Measurements from ENCODE around the gene JAG2.

DNA sequence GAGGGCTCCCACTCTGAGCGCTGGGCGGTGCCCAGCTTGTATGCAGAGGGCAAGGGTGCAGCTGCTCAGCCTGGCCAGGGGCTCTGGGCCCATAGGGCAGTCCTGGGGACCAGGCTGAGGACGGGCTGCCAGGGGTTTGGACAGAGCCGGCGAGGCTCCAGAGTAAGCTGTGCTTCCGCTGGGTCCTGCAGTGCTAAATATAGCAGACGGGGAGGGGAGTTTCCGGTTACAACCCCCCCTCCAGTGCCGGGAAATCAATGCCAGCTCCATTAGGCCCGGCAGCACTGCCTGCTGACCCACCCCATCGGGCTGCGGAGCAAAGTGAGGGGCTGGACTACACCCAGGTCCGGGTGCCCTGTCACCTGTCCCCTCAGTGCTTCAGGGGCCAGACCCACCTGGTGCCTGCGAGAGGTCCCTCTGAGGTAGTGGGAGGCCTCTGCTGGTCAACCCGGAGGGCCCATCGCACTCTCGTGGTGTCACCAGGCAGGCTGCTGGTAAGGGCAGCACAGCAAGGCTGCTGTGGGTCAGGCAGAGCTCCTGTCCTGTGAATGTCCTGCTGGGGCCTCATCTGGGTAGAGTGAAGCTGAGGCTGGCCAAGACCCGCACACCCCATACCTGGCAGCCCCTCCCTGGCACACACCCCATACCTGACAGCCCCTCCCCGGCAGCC is 2.6 kb upstream of the JAG2 start:
- TF ChIP-seq, protein P1, sequence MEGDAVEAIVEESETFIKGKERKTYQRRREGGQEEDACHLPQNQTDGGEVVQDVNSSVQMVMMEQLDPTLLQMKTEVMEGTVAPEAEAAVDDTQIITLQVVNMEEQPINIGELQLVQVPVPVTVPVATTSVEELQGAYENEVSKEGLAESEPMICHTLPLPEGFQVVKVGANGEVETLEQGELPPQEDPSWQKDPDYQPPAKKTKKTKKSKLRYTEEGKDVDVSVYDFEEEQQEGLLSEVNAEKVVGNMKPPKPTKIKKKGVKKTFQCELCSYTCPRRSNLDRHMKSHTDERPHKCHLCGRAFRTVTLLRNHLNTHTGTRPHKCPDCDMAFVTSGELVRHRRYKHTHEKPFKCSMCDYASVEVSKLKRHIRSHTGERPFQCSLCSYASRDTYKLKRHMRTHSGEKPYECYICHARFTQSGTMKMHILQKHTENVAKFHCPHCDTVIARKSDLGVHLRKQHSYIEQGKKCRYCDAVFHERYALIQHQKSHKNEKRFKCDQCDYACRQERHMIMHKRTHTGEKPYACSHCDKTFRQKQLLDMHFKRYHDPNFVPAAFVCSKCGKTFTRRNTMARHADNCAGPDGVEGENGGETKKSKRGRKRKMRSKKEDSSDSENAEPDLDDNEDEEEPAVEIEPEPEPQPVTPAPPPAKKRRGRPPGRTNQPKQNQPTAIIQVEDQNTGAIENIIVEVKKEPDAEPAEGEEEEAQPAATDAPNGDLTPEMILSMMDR (IDR thresholded peaks at IDR 0.05 in 8 of 11, conservative IDR thresholded peaks at IDR 0.05 in 3 of 11): no peak
- TF ChIP-seq POLR2AphosphoS5 (IDR thresholded peaks at IDR 0.05) (no peak), POLR2A (IDR thresholded peaks at IDR 0.05) (no peak)

Measured in spleen (tissue), 7 donors.